Measurements from ENCODE around the gene USH1C.

DNA sequence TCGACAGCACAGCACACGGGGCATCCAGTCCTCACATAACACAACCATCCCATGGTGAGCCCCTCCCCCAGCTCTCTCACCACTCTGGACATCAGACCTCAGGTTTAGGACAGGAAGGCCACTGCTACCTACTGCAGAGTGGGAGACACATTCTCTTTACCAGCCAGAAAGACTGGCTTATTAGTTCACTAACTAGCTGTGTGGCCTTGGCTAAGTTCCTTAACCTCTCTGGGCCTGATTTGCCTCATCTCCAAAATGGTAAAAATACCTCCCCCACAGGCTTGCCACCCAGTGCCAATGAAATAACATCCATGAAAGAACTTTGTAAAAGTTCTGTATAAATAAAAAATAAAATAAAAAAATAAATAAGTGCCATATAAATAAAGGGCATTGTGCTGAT is 32.1 kb downstream of the USH1C start:
- TF ChIP-seq, protein P1, sequence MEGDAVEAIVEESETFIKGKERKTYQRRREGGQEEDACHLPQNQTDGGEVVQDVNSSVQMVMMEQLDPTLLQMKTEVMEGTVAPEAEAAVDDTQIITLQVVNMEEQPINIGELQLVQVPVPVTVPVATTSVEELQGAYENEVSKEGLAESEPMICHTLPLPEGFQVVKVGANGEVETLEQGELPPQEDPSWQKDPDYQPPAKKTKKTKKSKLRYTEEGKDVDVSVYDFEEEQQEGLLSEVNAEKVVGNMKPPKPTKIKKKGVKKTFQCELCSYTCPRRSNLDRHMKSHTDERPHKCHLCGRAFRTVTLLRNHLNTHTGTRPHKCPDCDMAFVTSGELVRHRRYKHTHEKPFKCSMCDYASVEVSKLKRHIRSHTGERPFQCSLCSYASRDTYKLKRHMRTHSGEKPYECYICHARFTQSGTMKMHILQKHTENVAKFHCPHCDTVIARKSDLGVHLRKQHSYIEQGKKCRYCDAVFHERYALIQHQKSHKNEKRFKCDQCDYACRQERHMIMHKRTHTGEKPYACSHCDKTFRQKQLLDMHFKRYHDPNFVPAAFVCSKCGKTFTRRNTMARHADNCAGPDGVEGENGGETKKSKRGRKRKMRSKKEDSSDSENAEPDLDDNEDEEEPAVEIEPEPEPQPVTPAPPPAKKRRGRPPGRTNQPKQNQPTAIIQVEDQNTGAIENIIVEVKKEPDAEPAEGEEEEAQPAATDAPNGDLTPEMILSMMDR (IDR thresholded peaks at IDR 0.05; ENCODE audit: low read depth, low read length), result no peak
- TF ChIP-seq EZH2phosphoT487 (IDR thresholded peaks at IDR 0.05; ENCODE audit: low read depth), result no peak

Measured in OCI-LY3 (cell line).